Bronchial epithelial cell (primary cell): ENCODE measurements around the gene CCNI2. TPM values are rescaled to one million over a fixed set of nuclear protein-coding genes. Genes with fewer than 3 reads are reported as not detected.

Experiments
- DNase-seq: peaks from one replicate; pipeline ENCODE4 v3.0.0-alpha.2; 2010; ENCODE audit warnings: low read depth
- FAIRE-seq: peaks from 2 replicates; lab custom pipeline; 2011; peaks lifted over from hg19 to GRCh38; lab: Jason Lieb, UNC
- H3K27me3 ChIP-seq: 2 replicates; pipeline ENCODE4 v1.5.1; 2011; ENCODE audit warnings: low read length; ENCODE audit not compliant: control insufficient read depth, insufficient read depth
- H3K36me3 ChIP-seq: 2 replicates; pipeline ENCODE4 v1.5.1; 2011; ENCODE audit warnings: low read length; ENCODE audit not compliant: control insufficient read depth, insufficient read depth
- H3K4me3 ChIP-seq: 2 replicates; pipeline ENCODE4 v1.5.1; 2011; ENCODE audit warnings: mild to moderate bottlenecking, low read depth, low read length, control low read depth
- total RNA-seq: library from RNA; depleted of rRNA; stranded (reverse); fragments of >200 nt; gene quantifications from 2 replicates; pipeline ENCODE4 v1.2.1, GENCODE V29; 2014
- TF ChIP-seq, protein P1 (sequence below): IDR thresholded peaks from 2 replicates; pipeline ENCODE4 v1.5.1; 2011; ENCODE audit warnings: mild to moderate bottlenecking, moderate library complexity, low read length, control low read depth, inconsistent platforms; ENCODE audit not compliant: insufficient read depth, severe bottlenecking

Gene CCNI2
- total RNA-seq, 1 donor from 2014 or later, result not detected

DNA sequence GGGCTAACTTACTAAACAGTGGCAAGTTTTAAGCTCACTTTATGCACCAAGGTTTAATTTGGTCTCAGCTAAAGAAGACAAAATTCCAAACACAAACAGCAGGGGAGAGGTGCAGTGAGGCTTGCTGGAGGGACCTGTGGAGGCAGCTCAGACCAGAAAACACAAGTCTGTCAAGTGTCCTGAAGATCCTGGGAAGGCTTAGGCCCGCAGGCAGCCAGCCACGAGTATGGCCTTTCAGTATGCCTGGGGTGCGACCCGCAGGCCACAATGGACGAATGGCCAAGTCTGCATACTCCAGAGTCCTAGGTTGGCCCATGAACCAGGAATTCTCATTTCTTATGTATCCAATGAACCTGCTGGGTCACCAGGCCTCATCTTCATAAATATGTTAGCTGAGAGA lies 9.3 kb downstream of the CCNI2 start:
- no peaks in the 10 kb centered on the region for H3K27me3 ChIP-seq
- no peak for FAIRE-seq
- H3K36me3 ChIP-seq, result peaks cover 19% of the 10 kb centered on the region
- DNase-seq, result no peak
- TF ChIP-seq, protein P1, sequence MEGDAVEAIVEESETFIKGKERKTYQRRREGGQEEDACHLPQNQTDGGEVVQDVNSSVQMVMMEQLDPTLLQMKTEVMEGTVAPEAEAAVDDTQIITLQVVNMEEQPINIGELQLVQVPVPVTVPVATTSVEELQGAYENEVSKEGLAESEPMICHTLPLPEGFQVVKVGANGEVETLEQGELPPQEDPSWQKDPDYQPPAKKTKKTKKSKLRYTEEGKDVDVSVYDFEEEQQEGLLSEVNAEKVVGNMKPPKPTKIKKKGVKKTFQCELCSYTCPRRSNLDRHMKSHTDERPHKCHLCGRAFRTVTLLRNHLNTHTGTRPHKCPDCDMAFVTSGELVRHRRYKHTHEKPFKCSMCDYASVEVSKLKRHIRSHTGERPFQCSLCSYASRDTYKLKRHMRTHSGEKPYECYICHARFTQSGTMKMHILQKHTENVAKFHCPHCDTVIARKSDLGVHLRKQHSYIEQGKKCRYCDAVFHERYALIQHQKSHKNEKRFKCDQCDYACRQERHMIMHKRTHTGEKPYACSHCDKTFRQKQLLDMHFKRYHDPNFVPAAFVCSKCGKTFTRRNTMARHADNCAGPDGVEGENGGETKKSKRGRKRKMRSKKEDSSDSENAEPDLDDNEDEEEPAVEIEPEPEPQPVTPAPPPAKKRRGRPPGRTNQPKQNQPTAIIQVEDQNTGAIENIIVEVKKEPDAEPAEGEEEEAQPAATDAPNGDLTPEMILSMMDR, result no peak
- no peak overlapping the region for H3K4me3 ChIP-seq

DNA sequence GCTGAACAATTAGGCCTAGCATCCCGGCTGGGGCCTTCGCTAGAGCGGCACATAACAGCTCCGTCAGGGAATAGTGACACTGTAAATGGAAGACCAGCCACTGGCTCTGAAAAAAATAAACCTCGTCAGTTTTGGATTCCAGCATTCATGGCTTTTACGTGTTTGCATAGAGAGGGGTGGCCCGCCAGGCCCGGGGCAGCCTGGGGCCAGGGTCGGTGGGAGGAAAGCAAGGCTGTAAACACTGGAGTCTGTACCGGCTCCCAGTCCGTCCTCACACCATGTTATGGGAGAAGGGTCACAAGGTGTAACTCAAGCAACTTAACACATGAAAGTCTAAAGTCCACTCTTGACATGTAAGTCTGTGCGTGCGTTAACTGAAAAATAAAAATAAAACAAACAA lies 11.2 kb downstream of the CCNI2 start:
- TF ChIP-seq, protein P1, result no peak
- no peaks in the 10 kb centered on the region for H3K27me3 ChIP-seq
- H3K36me3 ChIP-seq, result peaks cover 27% of the 10 kb centered on the region
- FAIRE-seq (no peak), DNase-seq (no peak)
- no peak overlapping the region for H3K4me3 ChIP-seq

DNA sequence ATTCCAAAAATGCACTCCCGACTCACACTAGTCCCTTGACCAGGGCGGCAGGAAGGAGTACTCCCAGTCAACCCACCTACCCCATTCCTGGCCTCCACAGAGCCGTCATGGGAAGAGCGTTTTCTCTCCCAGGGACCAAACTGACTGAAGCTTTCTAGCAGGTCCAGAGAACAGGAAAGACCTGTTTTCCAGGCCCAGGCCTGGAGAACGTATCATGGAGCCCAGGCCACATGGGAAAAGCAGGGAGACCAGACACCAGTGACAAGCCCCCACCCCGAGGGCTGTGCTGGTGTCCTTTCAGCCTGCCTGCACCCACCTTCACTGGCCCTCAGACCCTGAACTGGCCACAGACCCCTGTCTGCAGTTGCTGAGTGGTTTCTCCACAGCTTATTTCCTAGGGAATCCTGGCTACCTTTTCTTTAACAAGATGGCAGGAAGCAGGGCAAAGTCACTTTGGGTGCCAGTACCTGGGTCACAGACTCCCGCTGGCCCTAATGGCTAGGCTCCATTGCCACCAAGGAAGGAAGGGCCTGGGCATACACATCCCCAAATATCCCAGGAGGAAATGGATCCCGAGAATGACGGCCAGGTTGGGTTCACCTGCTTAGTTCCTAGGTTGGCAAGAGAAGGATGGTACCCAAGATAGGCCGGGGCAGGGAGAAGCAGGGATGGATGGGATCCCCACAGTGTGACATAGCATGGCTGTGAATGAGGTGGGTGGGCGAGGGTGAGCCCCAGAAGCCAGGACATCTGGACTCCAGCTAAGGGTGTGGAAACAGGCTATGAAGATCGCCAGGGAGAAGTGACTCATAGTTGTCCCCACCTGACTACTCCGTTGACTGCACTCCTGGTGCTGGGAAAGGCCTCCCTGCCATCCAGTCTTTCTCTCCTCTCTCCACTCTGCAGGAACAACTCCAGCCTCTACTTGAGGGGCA lies 12.2 kb downstream of the CCNI2 start:
- Histone ChIP-seq H3K27me3 (no peaks in the 10 kb centered on the region), H3K36me3 (peaks cover 30% of the 10 kb centered on the region), H3K4me3 (no peak overlapping the region)
- FAIRE-seq (no peak), DNase-seq (no peak)
- TF ChIP-seq, protein P1, result no peak

DNA sequence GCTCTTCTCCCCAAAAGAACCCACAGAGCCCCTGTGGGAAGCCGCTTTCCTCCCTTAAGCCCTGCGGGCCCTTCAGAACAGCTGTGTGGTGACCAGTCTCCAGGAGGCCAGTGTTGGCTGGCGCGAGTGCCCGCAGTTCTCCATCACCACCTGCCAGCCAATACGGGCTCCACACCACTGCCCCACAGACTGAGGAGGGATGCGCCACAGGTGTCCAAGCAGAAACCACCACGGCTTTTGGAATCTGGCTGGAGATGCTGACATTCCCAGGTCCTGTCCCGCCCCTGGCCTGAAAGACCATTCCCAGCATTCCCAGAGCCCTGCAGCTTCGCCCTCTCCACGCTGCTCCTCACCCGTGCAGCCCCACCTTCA lies 12.8 kb downstream of the CCNI2 start:
- FAIRE-seq, result no peak
- TF ChIP-seq, protein P1, result no peak
- DNase-seq, result no peak
- Histone ChIP-seq H3K27me3 (no peaks in the 10 kb centered on the region), H3K4me3 (no peak overlapping the region), H3K36me3 (peaks cover 30% of the 10 kb centered on the region)

DNA sequence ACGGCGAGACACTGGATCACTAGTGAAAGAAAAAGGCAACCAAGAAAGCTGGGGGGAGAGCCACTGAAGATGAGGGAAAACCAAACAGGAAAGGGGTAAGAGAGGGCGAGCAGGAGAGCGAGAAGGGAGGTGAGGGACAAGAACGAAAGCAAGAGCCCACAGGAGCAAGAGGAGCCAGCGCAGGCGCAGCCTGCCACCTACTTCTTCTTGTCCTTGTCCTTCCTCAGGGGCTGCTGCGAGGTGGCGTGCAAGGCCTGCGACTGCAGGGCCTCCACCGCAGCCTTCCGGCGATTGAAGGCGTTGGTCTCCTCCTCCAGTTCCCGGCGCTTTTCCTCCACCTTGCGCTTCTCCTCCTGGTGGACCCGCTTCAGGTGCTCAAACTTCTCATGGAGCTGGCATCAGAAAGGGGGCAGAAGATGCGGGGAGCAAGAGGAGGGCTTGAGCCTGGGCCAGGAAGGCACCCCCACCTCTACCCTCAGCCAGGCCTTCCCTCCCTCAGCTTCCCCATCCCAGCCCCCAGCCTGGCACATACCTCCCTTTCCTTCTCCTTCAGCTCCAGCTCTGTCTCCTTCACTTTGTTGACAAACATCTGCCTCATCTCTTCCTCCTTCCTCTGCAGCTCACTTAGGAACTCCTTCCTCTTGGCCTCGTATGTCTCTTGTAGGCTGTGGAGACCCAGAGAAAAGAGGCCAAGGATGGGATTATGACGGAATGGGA lies 13.5 kb downstream of the CCNI2 start:
- no peaks in the 10 kb centered on the region for H3K27me3 ChIP-seq
- TF ChIP-seq, protein P1, result no peak
- DNase-seq (no peak), FAIRE-seq (no peak)
- H3K36me3 ChIP-seq, result peaks cover 30% of the 10 kb centered on the region
- H3K4me3 ChIP-seq, result no peak overlapping the region
